ENCODE data around the gene SALL4.

- TF ChIP-seq CTCF (IDR thresholded peaks at IDR 0.05) (no peak), POLR2A (IDR thresholded peaks at IDR 0.05) (no peak)
These were observed 2.9 kb downstream of the SALL4 start for GRCh38 chr20:51799401-51799860.

All from vagina (tissue), 2 donors.